ENCODE data around the gene CDH16. TPM values are rescaled to one million over a fixed set of nuclear protein-coding genes. Genes with fewer than 3 reads are reported as not detected.
"Not testable (repeated sequence)": the region's sequence is repeated elsewhere in the genome, so short reads cannot be mapped to it uniquely, and the experiment has no call there.

CDH16 gene
- polyA plus RNA-seq, 12 donors, result 0.12 to 1.2 (median 0.16) TPM; not detected in 4

DNA sequence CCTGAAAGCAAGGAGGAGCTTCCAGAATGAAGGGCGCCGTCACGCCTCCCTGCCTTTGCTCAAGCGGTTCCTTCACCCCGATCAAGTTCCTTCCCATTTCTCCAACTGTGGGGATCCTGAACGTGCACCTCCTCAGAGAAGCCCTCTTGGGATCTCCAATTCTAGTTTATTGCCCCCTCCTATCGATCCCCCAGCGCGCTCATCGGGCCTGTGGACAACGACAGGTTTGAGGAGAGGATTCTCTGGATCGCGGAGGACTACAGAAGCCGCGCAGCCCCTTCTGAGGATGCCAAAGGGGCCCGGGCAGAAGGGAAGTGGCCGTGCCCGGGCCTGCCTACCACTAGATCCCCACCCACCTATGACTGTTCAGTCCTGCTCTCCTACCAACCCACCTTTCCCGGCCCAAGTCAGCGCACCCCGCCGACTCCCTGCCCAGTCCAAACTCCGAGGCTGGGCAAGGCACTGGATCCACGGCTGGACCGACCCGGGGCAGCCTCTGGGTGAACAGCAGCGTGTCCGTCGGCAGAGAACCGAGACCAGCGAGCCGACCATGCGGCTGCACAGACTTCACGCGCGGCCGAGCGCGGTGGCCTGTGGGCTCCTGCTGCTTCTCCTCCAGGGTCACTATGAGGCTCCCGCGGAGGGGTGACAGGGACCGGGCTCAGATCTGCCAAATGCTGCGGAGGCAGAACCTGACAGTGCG, 29.6 kb upstream of the CDH16 start:
- no peak for DNase-seq

- DNase-seq, result peak; percentile 85
These were observed 28.8 kb upstream of the CDH16 start for GRCh38 chr16:66947302-66948065.

- no peak for DNase-seq
These were observed 28.3 kb upstream of the CDH16 start for GRCh38 chr16:66946974-66947301.

GRCh38 chr16:66946541-66946940, 27.9 kb upstream of the CDH16 start:
- DNase-seq, result no peak

DNA sequence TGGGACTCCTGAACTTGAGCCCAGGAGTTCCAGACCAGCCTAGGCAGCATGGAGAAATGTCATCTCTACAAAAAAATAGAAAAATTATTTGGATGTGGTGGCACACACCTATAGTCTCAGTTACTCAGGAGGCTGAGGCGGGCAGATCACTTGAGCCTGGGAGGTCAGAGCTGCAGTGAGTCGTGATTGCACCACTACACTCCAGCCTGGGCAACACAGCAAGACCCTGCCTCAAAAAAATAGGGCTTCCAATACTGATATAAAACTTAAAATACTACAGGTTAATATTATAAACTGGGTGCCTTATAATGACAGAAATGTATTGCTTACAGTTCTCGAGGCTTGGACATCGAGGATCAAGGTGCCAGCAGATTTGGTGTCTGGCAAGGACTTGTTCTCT, 27.3 kb upstream of the CDH16 start:
- no peak for DNase-seq

GRCh38 chr16:66944971-66945370, 26.3 kb upstream of the CDH16 start:
- DNase-seq, result not testable (repeated sequence)

- no peak for DNase-seq
These were observed 25.4 kb upstream of the CDH16 start for GRCh38 chr16:66944054-66944441.

DNA sequence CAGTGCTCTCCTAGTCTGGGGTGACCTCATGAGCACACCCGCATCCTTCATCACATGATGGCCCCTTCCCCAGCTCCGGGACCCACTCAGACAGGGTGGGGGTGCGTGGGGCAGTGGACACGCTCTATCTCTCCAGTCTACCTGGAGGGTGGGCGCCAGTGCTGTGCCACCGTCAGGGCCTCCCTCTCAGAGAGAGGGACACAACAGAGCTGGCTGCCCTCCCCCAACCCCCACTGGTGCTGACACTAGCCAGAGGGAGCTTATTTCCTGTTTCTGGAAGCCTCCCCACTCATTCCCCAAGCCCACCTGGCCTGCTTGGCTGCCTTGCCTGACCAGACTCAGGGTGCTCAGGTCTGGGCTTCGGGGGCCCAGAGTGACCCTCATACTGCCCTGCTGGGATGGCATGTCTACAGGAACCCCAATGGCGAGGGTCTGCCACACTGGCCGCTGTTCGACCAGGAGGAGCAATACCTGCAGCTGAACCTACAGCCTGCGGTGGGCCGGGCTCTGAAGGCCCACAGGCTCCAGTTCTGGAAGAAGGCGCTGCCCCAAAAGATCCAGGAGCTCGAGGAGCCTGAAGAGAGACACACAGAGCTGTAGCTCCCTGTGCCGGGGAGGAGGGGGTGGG, 24.9 kb upstream of the CDH16 start:
- DNase-seq, result no peak

DNA sequence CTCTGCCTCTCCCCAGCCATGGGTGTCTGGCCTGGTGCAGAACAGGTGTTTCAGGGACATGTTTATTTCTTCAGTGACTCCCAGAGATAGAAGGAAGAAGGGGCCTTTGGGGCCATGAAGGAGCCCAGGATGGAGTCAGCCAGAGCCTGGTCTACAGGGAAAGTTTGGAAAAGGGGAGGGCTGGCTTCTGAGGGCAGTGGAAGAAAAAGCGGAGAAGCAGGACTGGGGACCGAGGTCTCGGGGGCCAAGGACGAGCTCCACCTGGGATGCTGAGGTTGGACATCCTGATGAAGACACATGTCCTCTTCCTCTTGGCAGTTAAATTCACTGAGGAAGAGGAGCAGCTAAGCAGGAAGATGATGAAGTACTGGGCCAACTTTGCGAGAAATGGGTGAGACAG, 24.3 kb upstream of the CDH16 start:
- DNase-seq, result no peak

DNA sequence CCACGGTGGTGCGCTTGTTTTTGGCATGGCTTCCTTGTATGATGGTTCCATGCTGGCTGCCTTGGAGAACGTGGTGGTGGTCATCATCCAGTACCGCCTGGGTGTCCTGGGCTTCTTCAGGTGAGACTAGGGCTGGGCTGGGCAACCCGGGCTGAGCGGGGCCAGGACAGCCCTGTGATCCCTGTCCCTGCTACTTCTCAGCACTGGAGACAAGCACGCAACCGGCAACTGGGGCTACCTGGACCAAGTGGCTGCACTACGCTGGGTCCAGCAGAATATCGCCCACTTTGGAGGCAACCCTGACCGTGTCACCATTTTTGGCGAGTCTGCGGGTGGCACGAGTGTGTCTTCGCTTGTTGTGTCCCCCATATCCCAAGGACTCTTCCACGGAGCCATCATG, 21.6 kb upstream of the CDH16 start:
- DNase-seq, result no peak

- no peak for DNase-seq
These were observed 20.7 kb upstream of the CDH16 start for GRCh38 chr16:66939366-66939765.

DNA sequence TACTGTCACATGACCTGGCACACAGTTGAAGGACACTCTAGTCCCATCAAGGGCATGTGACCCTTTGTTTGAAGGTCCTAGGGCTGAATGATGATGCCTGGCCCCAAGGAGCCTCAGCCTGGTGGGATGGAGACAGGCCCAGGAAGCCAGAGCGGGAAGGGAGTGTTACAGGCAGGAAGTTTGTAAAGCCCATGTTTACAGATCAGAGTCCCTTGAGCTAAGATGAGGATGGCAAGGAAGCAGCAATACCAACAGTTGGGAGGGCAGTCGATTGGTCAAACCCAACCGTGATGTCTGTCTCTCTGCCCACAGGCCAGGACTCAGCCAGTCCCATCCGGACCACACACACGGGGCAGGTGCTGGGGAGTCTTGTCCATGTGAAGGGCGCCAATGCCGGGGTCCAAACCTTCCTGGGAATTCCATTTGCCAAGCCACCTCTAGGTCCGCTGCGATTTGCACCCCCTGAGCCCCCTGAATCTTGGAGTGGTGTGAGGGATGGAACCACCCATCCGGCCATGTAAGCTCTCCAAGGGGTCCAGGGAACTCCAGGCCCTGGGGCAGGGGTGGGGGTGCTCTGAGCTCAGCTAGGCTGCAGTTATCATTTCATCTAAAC, 19.1 kb upstream of the CDH16 start:
- no peak for DNase-seq

DNA sequence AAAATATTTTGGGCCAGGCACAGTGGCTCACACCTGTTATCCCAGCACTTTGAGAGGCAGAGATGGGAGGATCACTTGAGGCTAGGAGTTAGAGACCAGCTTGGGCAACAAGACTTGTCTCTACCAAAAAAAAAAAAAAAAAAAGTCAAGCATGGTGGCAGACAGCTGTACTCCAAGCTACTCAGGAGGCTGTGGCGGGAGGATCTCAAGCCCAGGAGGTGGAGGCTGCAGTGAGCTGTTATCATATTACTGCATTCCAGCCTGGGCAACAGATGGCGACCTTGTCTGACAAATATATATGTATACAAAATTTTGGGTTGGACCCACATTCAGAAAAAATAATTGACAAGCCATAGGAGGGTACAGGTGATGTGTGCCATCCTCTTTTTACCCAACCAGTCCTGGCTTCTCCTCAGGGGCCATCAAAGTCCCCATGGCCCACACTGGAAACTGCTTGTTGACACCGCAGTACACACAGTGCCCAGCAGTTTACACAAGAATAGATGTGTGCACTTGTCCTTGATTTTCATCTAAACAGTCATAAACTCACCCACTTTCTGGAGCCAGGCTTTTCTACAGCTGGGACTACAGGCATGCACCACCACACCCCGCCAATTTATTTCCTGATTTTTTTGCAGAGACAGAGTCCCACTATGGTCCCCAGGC, 18.3 kb upstream of the CDH16 start:
- DNase-seq, result no peak

- DNase-seq, result no peak
These were observed 17.8 kb upstream of the CDH16 start for GRCh38 chr16:66936462-66936861.

DNA sequence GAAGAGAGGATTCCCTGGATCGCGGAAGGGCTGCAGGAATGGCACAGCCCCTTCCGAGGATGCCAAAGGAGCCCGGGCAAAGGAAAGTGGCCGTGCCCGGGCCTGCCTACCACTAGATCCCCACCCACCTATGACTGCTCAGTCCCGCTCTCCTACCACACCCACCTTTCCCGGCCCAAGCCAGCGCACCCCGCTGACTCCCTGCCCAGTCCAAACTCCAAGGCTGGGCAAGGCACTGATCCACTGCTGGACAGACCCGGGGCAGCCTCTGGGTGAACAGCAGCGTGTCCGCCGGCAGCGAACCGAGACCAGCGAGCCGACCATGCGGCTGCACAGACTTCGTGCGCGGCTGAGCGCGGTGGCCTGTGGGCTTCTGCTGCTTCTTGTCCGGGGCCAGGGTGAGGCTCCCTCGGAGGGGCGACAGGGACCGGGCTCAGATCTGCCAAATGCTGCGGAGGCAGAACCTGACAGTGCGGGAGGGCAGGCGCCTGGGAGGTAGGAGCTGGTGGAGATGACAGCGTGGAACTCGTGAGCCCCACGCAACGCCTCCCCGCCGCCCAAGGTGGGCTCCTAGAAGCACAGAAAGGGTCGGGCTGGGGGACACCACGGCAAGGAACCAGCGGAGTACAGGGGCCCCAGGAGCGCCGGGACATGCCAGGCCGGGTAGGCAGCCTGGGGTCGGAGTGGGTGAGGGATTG, 16.8 kb upstream of the CDH16 start, which contains the start of gene CES2:
Gene CES2, plus strand, starts transcription at position 203 of the 698 bp plus-strand sequence. Its CDS starts 120 bp downstream, at position 323.
- DNase-seq, result no peak

DNA sequence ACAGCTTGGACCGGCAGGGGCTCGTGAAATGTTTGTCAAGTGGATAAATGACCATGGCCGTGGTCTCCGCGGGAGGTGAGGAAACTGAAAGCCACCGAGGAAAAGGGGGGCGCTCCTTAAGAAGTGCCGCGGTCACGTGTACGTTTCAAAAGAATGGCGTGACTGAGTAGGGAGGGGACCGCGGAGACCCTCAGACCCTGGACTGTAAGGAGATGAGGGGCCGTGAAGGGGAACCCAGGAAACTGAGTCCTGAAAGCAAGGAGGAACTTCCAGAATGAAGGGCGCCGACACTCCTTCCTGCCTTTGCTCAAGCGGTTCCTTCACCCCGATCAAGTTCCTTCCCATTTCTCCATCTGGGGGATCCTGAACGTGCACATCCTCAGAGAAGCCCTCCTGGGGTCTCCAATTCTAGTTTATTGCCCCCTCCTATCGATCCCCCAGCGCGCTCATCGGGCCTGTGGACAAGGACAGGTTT, 16.2 kb upstream of the CDH16 start:
- not testable (repeated sequence) for DNase-seq

DNA sequence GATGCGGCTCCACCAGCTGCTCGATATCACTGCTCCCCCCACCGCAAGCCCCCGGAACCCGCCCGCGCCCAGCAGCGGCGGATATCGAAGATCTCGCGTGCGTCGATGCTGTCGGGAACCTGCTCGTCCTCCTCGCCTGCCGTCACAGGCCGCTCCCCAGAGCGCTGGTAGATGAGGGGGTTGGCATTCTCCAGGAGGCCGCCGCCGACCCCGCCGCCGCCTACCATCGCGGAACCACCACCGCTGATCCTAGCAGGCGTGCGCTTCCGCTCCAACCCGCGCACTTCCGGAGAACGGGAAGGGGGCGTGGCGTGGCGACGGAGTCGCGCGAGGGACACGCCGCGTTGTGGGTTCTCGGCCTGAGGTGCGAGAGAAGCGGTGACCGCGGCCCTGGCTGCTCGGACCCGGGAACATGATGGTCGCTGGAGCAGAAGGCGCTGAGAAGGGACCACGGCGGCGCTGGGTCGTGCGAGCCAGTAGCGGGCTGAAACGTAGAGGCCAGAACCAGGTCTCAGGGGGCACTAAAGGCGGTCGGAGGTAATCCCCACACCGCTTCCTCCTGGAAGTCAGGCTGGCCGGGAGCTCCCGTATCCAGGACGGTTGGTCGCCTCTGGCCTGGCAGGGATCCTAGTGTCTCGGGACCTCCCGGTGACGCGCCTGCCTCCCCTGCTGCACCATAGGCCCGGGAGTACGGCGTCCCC, 15.6 kb upstream of the CDH16 start, which contains the start of gene CIAO2B:
Gene CIAO2B, minus strand, starts transcription at position 265 of the 701 bp plus-strand sequence. Its CDS starts 38 bp downstream, at position 227.
- peak; percentile 95 for DNase-seq

- no peak for DNase-seq
These were observed 15.1 kb upstream of the CDH16 start for GRCh38 chr16:66933776-66934137.

DNA sequence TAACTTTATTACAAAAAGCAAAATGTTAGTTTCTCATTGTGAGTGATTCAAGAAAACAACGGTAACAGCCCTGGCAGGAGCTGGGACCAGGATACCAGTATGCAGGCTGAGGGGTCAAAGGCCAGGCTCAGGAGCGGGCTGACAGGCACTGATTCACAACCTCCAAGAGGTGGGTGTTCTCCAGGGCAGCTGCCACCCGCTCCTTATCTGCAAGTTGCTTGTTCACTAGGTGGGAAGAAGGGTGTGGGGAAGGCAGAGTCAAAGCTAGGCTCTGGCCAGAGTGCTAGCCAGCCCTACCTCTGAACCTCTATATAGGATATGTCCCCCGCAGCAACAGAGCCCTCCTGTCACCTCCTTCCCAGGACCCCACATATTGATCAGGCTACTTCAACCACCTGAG, 13.4 kb upstream of the CDH16 start:
- DNase-seq, result no peak

DNA sequence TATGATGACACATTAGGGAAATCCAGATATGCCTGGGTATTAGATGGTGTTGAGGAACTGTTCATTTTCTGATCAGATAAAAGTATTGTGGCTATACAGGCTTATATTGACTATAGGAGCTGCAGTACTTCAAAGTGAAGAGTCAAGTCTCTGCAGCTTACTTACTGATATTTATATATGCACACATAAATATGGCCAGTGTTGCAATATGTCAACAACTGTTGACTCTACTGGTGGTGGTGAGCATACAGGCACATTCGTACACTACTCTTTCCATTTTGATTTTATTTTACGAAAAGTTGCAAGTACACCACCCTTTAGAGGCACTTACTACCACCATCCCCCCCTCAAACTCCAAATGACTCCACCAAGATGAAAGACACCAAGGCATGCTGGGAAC, 13.0 kb upstream of the CDH16 start:
- no peak for DNase-seq

GRCh38 chr16:66930189-66930588, 11.5 kb upstream of the CDH16 start:
- DNase-seq, result no peak
